HepG2 (cell line): Measurements from ENCODE around the gene SPINK4. TPM values are rescaled to one million over a fixed set of nuclear protein-coding genes. Genes with fewer than 3 reads are reported as not detected.

Experiments
- ATAC-seq: fragments of 200-7000 bp; cut with Tn5 transposase; 3 replicates; pipeline ENCODE4 v1.9.1; 2020; ENCODE audit warnings: mild to moderate bottlenecking, moderate library complexity
- BruUV-seq: library from RNA; stranded (reverse); fragments of 400-500 nt; replicated peaks from 2 replicates; lab custom pipeline; 2021; lab: Mats Ljungman, UMichigan
- CTCF ChIA-PET: fragments of 300-600 bp; formaldehyde crosslinking; extraction: SDS; loops from one replicate; lab custom pipeline; 2021; ENCODE audit warnings: low total read pairs, inconsistent platforms, low intra/inter-chr PET ratio; lab: Yijun Ruan, JAX
- POLR2A ChIA-PET: fragments of 350-600 bp; sonication (Branson Sonifier 250); formaldehyde crosslinking; loops from one replicate; lab custom pipeline; 2020; ENCODE audit warnings: antibody characterized with exemption, inconsistent platforms; lab: Yijun Ruan, JAX
- DNase-seq: peaks from one replicate; pipeline ENCODE4 v3.0.0-alpha.2; 2015; ENCODE audit warnings: low spot score
- FAIRE-seq: peaks from 3 replicates; lab custom pipeline; 2011; peaks lifted over from hg19 to GRCh38; lab: Jason Lieb, UNC
- H2AFZ ChIP-seq: one replicate; pipeline ENCODE4 v1.6.1; 2011; ENCODE audit warnings: low read length, inconsistent platforms
- H3K27ac ChIP-seq: fragments of 300-600 bp; 3 replicates; pipeline ENCODE4 v1.8.0; 2011; ENCODE audit warnings: mixed run types, mild to moderate bottlenecking, mixed read lengths, low read length, inconsistent platforms; ENCODE audit not compliant: insufficient read depth; ENCODE audit errors: extremely low read length
- H3K27me3 ChIP-seq, 2 experiments: fragments of 200-600 bp in 1 of 2; 2 replicates in 1 of 2; 3 replicates in 1 of 2; pipeline versions ENCODE4 v1.6.0 to v1.8.0; 2011; ENCODE audit warnings: low read length in 2 of 2, mild to moderate bottlenecking in 2 of 2, moderate library complexity in 2 of 2, inconsistent platforms in 1 of 2; ENCODE audit not compliant: insufficient read depth in 2 of 2, control insufficient read depth in 1 of 2
- H3K36me3 ChIP-seq, 2 experiments: fragments of 200-600 bp in 1 of 2; replicated peaks in 1 of 2; 2 replicates in 1 of 2; 3 replicates in 1 of 2; pipeline versions ENCODE4 v1.5.1 to v1.8.0; 2011; ENCODE audit warnings: low read length in 2 of 2, inconsistent platforms in 1 of 2; ENCODE audit not compliant: insufficient read depth in 2 of 2, control insufficient read depth in 1 of 2
- H3K4me1 ChIP-seq: 2 replicates; pipeline ENCODE4 v1.5.1; 2012; ENCODE audit warnings: low read length, inconsistent platforms; ENCODE audit not compliant: insufficient read depth
- H3K4me2 ChIP-seq: 2 replicates; pipeline ENCODE4 v1.6.0; 2011; ENCODE audit warnings: low read depth, low read length, inconsistent platforms
- H3K4me3 ChIP-seq, 3 experiments: fragments of 200-600 bp in 1 of 3; sonication (generic), shearing (Covaris generic) in 1 of 3; replicated peaks in 1 of 3; 2 replicates each; pipeline ENCODE4 v1.5.1; 2011 to 2016; ENCODE audit warnings: low read length in 3 of 3, inconsistent platforms in 2 of 3, low read depth in 2 of 3, mild to moderate bottlenecking in 2 of 3, control low read depth in 1 of 3, mixed read lengths in 1 of 3; ENCODE audit not compliant: insufficient read depth in 1 of 3
- H3K79me2 ChIP-seq: one replicate; pipeline ENCODE4 v1.6.1; 2011; ENCODE audit warnings: low read length, inconsistent platforms; ENCODE audit not compliant: insufficient read depth
- H3K9ac ChIP-seq: 2 replicates; pipeline ENCODE4 v1.6.0; 2011; ENCODE audit warnings: mild to moderate bottlenecking, low read depth, low read length, inconsistent platforms; ENCODE audit not compliant: insufficient read depth
- H3K9me3 ChIP-seq: 2 replicates; pipeline ENCODE4 v1.5.1; 2012; ENCODE audit warnings: mild to moderate bottlenecking, low read length
- H4K20me1 ChIP-seq: 2 replicates; pipeline ENCODE4 v1.6.0; 2011; ENCODE audit warnings: inconsistent platforms, mild to moderate bottlenecking, low read length, moderate library complexity; ENCODE audit not compliant: insufficient read depth
- ARID4A ChIP-seq: sonication (generic); formaldehyde crosslinking; IDR thresholded peaks from 2 replicates; pipeline ENCODE4 v1.5.0; 2020; ENCODE audit warnings: mild to moderate bottlenecking, missing genetic modification reagents, borderline replicate concordance
- DNMT3B ChIP-seq: conservative IDR thresholded peaks from 2 replicates; pipeline ENCODE4 v1.6.1; 2016; ENCODE audit warnings: missing biosample characterization, control low read depth
- HOXA7 ChIP-seq: sonication (generic); formaldehyde crosslinking; IDR thresholded peaks from 2 replicates; pipeline ENCODE4 v1.8.1; 2022; ENCODE audit warnings: mild to moderate bottlenecking, missing genetic modification reagents, moderate library complexity
- ZBTB38 ChIP-seq: sonication (generic); formaldehyde crosslinking; IDR thresholded peaks from 2 replicates; pipeline ENCODE4 v1.5.1; 2020; ENCODE audit warnings: mild to moderate bottlenecking, missing genetic modification reagents
- ZBTB4 ChIP-seq: sonication (generic); formaldehyde crosslinking; IDR thresholded peaks from 2 replicates; pipeline ENCODE4 v1.4.0; 2020; ENCODE audit warnings: missing genetic modification reagents, mild to moderate bottlenecking, borderline replicate concordance
- ZNF207 ChIP-seq: fragments of 450-650 bp; IDR thresholded peaks from 2 replicates; pipeline ENCODE4 v1.6.1; 2016; ENCODE audit warnings: antibody characterized with exemption, borderline replicate concordance
- ZSCAN5A ChIP-seq: sonication (generic); formaldehyde crosslinking; IDR thresholded peaks from 2 replicates; pipeline ENCODE4 v1.8.0; 2022; ENCODE audit warnings: mild to moderate bottlenecking, missing genetic modification reagents, borderline replicate concordance
- WGBS: methylation state at CpG from one replicate; pipeline ENCODE4 v1.1.6; 2017; ENCODE audit warnings: low lambda C conversion rate; 5-methylcytosine and 5-hydroxymethylcytosine counted together
- in situ Hi-C: cut with HindIII; loops from 2 replicates; pipeline ENCODE4 v1.10.0; 2017; ENCODE audit warnings: low pct_unique_long_range_greater_than_20kb; ENCODE audit not compliant: extremely low pct_ligation_motif_present
- intact Hi-C: fragments of 100-400 bp; cut with micrococcal nuclease; formaldehyde crosslinking; loops from one replicate; pipeline ENCODE4 v1.10.0; 2022; ENCODE audit not compliant: unreplicated experiment
- polyA plus RNA-seq, 8 experiments: library from polyadenylated mRNA; depleted of rRNA in 3 of 8; stranded (reverse) in 7 of 8; unstranded in 1 of 8; fragments of >200 nt; fragmentation: Illumina TruSeq in 4 of 8; extraction: Trizol in 4 of 8; gene quantifications; 2 replicates each; pipeline versions ENCODE4 v1.2.1 to v1.2.3, GENCODE V29; 2011 to 2016; ENCODE audit warnings: low read depth in 4 of 8, missing spikeins in 1 of 8, mixed read lengths in 1 of 8; ENCODE audit not compliant: insufficient read depth in 1 of 8
- total RNA-seq, 5 experiments: library from RNA; depleted of rRNA; stranded (reverse); fragments of >200 nt; fragmentation: Illumina TruSeq; extraction: Trizol; gene quantifications; 2 replicates each; pipeline ENCODE4 v1.2.3, GENCODE V29; 2016; ENCODE audit warnings: low read depth in 1 of 5

SPINK4 gene
- total and polyA plus RNA-seq, 2 of the 13 experiments (the other 11 are each of a cell fraction or from before 2014, with no cell fraction given) = 0.53 to 3.4 TPM

GRCh38 chr9:33222031-33222430, 17.9 kb upstream of the SPINK4 start:
- H3K36me3 ChIP-seq = no peaks in the 10 kb centered on the region
- no peaks in the 10 kb centered on the region for H4K20me1 ChIP-seq
- FAIRE-seq (no peak), ATAC-seq (no peak), DNase-seq (no peak)
- BruUV-seq = no TSS peak
- H3K4me1 ChIP-seq = peaks cover 5% of the 10 kb centered on the region; the same call in 1 of the 2 replicates
- H3K79me2 ChIP-seq = no peaks in the 10 kb centered on the region
- H2AFZ ChIP-seq = no peak overlapping the region
- in situ Hi-C loops = no loop called here
- no peaks in the 10 kb centered on the region for H3K9me3 ChIP-seq
- no peak overlapping the region for H3K4me3 ChIP-seq
- H3K27me3 ChIP-seq = peaks cover 0 to 8% of the 10 kb centered on the region in 2 experiments; a peak in 2 of 5 replicates
- H3K27ac ChIP-seq = no peak overlapping the region
- 78% methylated on average over 3 of the region's 3 CpGs for WGBS
- H3K4me2 ChIP-seq = no peak overlapping the region
- intact Hi-C loops = no loop called here
- ChIA-PET CTCF (interaction anchor here (5.0 kb wide), 1 partner anchor 141 kb away, joined by 80 read pairs; no protein-coding TSS in a partner anchor), POLR2A (no interaction called here)
- H3K9ac ChIP-seq = no peak overlapping the region
- TF ChIP-seq ZBTB38 (CRISPR knock-in tag) (no peak), ARID4A (no peak), ZSCAN5A (CRISPR knock-in tag) (no peak), ZBTB4 (no peak), DNMT3B (CRISPR knock-in tag) (no peak), HOXA7 (CRISPR knock-in tag) (no peak), ZNF207 (no peak)
